ENCODE measurements around the gene PKP3.
A peak's percentile ranks its signal among the peaks of the same experiment; 100 is the strongest.

Gene PKP3

DNA sequence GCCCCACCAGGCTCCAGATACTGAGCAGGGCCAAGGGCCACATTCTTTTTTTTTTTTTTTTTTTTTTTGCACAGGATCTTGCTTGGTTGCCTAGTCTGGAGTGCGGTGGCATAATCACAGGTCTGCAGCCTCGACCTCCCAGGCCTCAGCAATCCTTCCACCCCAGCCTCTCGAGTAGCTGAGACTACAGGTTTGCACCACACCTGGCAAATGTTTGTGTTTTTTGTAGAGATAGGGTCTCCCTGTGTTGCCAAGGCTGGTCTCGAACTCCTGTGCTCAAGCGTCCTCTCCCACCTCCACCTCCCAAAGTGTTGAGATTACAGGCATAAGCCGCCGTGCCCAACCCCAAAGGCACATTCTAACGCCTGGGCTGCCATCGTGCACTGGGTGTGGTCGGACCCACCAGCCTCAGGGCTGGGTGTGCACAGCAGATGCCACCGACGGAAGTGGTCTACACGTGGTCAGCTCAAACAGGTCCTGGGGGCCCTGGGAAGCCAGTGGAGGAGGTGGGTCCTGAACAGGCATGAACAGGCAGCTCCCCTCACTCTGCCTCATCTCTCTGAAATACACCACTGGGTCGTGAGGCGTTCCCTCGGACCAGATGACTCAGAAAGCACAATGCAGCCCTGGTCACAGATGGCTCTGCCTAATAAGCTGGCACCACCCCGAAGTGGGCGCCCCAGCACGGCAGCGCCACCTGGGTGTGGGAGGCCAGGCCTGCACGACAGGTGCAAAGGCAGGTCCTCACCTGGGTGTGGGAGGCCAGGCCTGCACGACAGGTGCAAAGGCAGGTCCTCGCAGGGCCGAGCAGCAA is 29.9 kb upstream of the PKP3 start:
- DNase-seq, result peak; percentile 17 to 32 (median 30)

DNA sequence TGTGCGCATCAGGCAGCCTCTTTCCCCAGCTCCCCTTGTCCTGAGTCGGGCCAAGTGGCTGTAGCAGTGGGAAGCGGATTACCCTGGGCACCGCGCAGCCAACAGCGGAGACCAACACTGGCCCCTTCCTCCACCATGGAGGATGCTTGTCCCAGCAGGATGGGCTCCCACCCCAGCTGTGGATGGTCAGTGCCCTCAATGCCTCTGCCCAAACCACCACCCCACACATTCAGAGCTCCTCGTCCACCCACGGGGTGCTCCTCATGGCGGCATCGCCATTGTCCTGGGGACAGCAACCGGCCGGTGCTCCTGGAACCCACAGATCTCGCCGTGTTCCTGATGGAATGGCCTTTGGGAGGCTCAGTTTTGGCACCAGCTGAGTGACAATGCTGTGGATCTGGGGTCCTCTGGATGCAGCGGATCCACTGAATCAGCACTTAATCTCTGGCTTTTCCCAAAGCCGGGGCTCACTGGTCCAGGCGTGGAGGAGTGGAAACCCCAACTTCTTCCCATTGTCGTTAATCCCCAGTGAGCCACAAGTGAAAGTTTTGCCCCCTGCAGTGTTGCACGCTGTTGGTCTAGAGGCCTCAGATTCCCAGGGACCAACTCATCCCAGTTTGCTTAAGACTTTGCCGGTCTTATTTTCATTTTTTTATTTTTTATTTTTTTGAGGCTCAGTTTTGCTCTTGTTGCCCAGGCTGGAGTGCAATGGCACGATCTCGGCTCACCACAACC is 28.9 kb upstream of the PKP3 start:
- DNase-seq, result no peak

DNA sequence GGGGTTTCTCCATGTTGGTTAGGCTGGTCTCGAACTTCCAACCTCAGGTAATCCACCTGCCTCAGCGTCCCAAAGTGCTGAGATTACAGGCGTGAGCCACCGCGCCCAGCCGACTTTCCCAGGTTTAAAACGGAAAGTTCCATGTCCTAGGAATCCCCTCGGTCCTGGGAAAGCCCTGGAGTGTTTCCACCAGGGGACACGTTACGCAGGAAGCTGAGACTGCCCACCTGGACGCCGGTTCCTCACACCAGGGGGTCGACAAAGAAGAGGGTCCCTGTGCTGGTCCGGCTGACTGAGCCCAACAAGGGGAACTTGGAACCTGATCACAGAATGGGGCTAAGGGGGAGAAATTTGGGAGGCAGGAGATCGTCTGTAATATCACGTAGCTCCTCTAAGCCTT is 28.2 kb upstream of the PKP3 start:
- DNase-seq, result no peak

DNA sequence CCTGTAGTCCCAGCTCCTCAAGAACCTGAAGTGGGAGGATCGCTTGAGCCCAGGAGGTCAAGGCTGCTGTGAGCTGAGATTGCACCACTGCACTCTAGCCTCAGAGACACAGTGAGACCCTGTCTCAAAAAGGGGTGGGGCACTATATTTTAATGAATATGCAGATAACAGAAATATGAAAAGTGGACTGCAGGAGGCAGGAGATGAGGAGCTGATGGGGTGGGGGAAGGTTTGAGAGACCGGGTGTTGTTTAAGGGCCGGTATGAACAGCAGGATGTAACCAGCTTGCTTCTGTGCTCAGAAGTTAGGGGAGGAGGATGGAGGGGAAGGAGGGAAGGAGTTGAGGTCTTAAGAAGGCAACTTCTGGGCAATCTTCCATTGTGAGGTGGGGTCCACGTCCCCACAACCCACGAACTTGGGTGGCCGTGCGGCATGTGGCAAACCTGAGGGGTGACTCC is 26.0 kb upstream of the PKP3 start:
- no peak for DNase-seq

DNA sequence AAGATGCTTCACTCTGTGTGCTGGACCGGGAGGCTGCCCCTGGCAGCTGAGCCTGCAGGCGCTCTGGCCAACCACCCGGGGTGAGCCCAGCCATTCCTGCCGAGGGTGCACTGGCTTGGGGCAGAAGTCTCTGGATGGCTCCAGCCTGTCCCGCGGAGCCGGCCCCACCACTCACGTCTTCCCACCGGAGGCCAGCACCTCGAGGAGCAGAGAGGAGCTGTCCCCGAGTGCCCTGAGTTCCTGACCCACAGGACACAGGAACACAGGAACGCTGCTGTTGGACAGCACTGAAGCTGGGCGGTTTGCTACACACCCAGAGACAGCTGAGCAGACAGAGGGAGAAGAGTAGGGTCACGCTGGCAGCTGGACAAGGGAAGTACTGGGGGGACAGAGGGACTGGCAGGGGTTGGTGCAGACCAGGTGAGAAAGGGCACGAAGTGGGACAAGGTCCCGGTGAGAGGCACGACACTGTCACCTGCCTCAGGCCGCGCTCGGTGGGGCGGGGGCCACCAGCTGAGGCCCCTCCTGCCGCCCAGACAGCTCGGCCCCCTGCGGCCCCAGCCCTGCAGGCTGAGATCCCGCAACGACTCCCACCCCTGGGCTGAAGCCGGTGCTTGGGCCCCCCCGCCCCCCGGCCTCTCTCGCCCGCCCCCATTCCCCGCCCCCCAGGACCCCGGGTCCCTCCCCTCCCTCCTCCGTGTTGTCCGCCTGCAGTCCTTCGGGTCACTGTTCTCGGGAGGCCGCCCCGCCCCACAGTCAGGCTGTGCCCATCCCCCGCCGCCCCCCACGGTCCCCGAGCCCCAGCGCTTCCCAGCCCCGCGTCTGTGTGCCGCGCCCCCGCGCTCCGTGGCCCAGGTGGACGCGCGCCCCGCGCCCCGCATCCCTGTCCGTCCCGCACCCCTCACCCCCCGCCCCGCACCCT is 25.3 kb upstream of the PKP3 start:
- DNase-seq, result peak in 1 of 3 donors; percentile 12

DNA sequence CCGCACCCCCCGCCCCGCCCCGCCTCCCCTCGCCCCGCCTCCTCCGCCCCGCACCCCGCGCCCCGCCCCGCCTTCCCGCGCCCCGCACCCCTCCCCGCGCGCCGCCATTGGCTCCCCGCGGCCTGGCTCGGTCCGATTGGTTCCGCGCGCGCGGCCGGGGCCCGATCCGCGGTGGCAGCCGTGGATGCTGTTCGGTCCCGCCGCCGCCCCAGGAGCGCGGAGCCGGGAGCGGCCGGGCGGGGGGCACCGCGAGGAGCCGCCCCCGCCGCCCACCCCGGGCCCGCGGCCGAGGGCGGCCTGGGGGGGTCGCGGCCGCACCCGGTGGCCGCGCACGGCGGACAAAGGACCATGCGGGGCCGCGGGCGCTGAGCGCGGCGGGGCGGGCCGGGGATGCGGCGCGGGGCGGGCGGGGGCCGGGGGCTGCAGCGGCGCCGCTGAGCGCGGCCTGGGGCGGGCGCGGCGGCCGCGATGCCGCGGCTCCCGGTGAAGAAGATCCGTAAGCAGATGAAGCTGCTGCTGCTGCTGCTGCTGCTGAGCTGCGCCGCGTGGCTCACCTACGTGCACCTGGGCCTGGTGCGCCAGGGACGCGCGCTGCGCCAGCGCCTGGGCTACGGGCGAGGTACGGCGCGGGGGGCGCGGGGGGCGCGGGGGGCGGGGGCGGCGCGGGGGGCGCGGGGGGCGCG is 24.5 kb upstream of the PKP3 start, which contains the start of gene B4GALNT4:
Gene B4GALNT4 (plus strand): TSS at position 164 of the 683 bp plus-strand sequence. CDS start 305 bp downstream, at position 469.
- DNase-seq, result no peak

DNA sequence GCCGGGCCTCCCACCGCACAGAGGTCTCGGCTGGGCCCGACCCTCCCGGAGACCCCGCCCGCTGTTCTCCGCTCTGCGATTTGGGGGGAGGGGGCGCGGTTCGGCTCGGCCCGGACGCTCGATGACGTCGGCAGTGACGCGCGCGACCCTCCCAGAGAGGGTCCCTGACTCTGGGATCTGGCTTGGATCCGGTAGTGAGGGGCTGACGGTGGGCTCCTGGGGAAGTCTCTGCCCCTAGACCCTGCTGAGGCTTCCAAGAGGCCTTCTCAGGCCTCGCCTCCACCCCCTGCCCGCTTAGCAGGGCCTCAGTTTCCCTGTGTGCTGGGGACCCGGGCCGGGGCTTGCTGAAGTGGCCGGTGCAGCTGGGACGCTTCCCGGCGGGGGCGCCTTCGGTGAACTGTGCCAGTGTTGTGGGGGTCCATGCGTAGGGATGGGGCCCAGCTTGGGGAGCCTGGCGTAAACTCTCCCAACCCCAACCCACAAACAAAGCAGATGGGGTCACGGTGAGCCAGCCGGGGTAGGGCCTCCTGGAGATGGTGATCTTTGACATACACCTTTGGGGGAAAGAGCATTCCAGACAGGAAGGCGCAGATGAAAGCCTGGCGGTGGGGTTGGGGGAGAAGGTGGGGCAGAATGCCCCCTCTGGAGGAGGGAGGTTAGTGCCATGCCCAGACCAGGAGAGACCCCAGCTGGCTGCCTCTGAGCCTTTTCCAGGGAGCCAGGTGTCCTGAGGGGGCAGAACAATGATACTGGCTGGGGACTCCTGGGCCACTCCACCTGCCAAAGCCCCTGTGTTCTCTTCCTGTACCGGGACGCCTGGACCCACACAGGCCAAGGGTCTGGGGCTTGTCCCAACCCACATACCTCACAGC is 23.7 kb upstream of the PKP3 start:
- DNase-seq, result no peak

DNA sequence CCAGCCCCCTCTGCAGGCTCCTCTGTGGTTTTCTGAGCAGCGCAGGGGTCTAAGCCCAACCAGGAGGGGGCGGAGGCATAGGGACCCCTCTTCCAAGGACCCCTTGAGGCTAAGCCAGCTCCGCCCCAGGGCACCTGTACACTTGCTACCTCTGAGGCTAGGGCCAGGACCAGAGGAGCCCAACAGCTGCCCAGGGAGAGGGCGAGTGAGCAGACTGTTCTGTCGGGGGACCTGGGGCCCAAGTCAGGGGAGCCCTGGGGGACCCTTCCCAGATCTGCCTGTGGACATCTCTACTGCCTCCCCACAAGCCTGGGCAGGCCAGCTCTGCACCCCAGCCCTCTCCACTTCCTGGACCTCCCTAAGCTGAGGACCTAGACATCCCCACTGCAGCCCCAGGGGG is 23.0 kb upstream of the PKP3 start:
- DNase-seq, result no peak

DNA sequence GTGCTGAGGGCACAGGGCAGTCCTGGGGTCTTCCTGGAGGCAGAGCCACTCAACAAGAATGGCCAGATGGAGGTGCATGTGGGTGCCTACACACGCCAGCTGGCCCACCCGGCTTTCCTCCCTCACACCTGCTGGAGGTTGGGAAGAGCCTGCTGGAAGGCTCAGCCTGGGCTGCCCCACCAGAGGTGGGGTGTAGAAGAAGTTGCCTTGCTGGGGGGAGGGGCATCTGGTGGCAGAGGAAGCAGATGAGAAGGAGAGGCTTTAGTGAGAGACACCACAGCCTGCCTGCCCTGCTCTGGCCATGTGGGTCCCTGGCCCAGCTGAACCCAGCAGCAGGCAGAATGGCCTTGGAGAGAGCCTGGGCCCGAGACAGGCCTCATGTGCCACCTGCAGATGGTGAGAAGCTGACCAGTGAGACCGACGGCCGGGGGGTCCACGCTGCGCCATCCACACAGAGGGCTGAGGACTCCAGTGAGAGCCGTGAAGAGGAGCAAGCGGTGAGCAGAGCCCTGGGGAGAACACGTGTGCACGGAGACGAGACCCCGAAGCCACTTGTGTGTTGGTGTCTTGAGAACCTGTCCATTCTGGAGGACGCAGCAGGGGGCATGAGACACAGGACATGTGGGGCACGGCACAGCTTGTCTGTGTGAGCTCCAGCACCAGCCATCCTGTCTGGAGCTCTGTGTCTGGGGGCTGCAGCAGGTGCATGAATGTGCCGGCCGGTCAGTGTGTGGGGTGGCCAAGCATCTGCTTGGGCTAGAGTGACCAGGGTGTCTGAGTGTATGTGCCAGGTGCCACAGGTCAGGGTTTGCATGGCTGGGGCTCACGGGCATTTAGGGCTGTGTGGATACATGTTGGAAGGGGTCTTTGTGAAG is 22.1 kb upstream of the PKP3 start:
- no peak for DNase-seq

DNA sequence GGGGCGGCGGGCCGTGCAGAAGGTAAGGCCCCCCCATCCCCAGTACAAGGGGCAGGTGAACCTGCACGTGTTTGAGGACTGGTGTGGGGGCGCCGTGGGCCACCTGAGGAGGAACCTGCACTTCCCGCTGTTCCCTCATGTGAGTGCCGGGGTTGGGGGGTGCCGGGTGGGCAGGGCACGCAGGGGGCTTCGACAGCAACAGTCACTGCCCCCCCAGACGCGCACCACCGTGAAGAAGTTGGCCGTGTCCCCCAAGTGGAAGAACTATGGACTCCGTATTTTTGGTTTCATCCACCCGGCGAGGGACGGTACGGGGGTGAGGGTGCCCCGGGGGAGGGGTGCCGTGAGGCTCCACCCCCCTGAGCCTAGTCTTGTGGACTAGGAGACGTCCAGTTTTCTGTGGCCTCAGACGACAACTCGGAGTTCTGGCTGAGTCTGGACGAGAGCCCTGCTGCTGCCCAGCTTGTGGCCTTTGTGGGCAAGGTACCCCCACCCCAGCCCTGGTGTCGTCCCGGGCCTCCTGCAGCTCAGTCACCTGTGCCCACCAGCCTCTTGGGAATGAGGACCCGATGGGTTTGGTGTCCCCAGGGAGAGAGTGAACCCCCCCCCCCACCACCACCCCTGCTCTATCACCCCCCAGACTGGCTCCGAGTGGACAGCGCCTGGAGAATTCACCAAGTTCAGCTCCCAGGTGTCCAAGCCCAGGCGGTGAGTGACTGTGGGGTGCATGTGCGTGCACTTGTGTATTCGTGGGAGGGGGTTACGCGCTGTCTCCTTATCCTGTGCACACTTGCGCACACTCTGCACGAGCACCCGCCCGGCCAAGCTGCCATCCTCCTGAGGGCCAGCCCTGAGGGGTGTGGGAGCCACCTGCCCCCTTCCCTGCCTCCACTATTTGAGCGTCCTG is 20.9 kb upstream of the PKP3 start:
- DNase-seq, result no peak

DNA sequence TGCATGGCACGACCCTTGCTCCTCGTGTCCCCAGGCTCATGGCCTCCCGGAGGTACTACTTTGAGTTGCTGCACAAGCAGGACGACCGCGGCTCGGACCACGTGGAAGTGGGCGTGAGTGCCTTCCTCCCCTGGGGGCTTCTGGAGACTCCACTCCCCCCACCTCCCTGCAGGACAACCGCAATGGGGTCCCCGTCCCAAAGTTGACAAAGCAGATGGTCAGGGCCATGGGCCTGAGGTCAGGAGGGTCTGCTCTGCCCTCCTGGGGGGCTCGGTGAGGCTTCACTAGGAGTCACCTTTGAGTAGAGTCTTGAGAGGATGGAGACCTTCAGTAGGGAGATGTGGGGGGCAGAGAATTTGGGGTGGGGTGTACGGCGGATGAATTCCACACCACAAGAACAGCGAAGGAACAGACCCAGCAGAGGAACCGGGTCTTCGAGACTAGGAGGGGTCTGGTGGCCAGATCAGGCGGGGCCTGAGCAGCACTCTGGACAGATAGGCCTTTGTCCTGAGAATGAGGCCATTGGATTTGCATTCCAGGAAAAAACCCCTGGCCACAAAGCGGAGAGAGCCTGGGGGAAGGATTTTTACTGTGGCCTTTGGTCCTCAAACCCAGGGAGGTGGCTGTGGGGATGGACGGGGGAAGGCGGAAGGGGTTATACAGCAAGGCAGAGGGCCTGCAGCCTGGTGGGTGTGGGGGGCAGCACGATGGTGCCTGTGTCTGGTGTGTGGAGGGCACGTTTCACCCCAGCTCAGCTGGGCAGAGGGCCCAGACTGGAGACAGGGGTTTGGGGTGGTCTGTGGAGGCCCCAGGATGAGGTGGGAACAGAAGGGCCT is 20.1 kb upstream of the PKP3 start:
- DNase-seq, result no peak

DNA sequence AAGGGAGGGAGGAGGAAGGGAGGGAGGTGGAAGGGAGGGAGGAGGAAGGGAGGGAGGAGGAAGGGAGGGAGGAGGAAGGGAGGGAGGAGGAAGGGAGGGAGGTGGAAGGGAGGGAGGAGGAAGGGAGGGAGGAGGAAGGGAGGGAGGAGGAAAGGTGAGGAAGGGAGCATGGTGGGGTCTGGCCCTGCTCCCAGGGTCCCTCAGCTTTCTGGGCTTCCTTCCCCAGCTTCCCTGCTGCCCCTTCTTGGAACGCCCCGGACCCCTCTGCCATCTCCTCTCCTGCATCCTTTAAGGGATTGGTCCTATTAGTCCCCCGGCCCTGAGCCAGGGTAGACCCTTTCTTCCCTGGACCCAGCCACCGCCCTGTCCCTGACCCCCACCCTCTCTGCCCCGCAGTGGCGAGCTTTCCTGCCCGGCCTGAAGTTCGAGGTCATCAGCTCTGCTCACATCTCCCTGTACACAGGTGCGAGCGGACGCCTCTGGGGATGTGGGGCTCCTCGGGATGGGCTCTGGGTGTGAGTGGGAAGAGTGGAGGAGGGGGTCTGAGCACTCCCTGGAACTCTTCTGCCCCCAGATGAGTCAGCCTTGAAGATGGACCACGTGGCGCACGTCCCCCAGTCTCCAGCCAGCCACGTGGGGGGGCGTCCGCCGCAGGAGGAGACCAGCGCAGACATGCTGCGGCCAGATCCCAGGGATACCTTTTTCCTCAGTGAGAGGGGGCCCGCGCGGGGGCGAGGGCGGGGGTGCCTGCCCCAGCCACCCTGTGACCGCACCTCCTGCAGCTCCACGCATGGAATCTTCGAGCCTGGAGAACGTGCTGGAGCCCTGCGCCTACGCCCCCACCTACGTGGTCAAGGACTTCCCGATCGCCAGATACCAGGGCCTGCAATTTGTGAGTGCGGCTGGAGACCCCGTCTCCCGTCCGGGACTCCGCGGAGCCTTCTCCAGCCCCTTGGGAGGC is 18.7 kb upstream of the PKP3 start:
- no peak for DNase-seq

DNA sequence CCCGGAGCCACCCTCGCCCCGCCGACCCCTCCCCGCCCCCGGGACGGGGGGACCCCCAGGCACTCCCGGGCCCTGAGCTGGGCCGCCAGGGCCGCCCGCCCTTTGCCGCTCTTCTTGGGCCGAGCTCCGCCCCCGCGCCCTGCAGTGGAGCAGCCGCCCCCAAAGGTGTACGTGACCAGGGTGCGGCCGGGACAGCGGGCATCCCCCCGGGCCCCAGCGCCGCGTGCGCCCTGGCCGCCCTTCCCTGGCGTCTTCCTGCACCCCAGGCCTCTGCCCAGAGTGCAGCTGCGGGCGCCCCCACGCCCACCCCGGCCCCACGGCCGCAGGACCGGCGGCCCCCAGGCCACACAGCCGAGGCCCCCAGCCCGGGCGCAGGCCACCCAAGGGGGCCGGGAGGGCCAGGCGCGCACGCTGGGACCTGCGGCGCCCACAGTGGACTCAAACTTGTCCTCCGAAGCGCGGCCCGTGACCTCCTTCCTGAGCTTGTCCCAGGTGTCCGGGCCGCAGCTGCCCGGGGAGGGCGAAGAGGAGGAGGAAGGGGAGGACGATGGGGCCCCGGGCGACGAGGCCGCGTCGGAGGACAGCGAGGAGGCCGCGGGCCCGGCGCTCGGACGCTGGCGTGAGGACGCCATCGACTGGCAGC is 17.4 kb upstream of the PKP3 start:
- DNase-seq, result no peak

DNA sequence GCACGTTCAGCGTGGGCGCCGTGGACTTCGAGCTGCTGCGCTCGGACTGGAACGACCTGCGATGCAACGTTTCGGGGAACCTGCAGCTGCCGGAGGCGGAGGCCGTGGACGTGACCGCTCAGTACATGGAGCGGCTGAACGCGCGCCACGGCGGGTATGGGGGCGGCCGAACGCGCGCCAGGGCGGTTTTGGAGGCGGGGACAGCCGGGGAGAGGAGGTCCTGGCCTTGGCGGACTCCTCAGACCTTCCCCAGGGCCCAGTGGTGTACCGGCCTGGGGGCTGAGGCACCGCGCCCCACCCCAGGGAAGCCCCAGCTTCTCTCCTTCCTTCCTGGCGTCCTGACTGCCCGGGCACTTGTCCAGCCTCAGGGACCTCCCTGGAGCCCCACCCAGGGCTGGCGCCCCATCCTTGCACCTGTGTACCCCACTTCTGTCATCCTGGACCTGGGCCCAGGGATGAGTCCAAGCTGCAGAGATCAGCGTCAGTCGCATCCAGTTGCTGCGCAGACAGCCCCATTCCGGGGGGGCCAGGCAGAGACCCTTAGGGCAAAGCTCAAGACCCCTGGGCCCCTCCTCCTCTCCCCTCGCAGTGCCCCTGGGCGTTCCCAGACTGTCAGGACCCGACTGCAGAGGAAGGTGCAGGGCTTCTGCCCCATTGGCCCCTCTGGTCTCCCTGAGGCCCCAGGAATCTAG is 16.7 kb upstream of the PKP3 start:
- DNase-seq, result no peak

DNA sequence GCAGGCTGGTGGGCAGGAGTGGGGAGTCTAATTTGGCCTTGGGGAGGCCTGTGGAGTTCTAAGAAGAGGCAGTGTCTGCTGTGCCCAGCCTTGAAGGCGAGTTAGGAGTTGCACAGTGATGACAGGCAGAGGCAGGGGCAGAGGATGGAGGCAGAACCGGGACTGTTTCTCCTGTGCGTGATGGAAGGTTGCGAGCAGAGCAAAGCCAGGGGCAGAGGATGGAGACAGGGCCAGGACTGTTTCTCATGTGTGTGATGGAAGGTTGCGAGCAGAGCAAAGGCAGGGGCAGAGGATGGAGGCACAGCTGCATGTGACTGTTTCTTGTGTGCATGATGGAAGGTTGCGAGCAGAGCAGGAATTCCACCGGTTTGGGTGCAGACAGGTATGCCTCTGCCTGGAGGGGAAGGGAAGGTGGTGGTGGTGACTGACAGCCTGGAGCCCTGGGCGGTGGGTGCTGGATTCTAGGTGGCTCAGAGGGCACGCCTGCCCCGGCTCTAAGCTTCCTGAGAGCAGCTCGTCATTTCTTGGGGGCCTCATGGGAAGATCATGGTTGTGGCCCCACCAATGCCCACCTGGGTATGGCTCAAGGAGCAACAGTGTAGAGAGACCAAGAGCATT is 16.0 kb upstream of the PKP3 start:
- DNase-seq, result no peak

Data from suppressor macrophage treated with lipopolysaccharide for 1 hour (primary cell).